ENCODE measurements around the gene DAB2IP.
"Not testable (repeated sequence)": the region's sequence is repeated elsewhere in the genome, so short reads cannot be mapped to it uniquely, and the experiment has no call there.

DAB2IP gene

GRCh38 chr9:121618504-121618903 is 32.9 kb upstream of the DAB2IP start:
- no peak for DNase-seq (ENCODE audit: low spot score)
- no peak overlapping the region for H3K27ac ChIP-seq
- CTCF ChIA-PET = interaction anchor here (0.6 to 0.7 kb wide), 2 partner anchors 193 to 323 kb away, joined by 5 read pairs; no protein-coding TSS in a partner anchor
- TF ChIP-seq CTCF (conservative IDR thresholded peaks at IDR 0.05; ENCODE audit: low read depth) = no peak
- POLR2A ChIA-PET (ENCODE audit: low non-redundant PET) = interaction anchor here (0.6 kb wide), 1 partner anchor 61 kb away, joined by 3 read pairs; no protein-coding TSS in a partner anchor

- CTCF ChIA-PET = interaction anchor here (0.6 to 0.8 kb wide), 3 partner anchors 17 to 322 kb away, joined by 3 to 5 read pairs (median 4); no protein-coding TSS in a partner anchor
- POLR2A ChIA-PET (ENCODE audit: low non-redundant PET) = interaction anchor here (0.6 kb wide), 1 partner anchor 62 kb away, joined by 3 read pairs; no protein-coding TSS in a partner anchor
- H3K27ac ChIP-seq; DNase-seq (ENCODE audit: low spot score): not testable (repeated sequence)
These were observed 32.5 kb upstream of the DAB2IP start for GRCh38 chr9:121618910-121619309.

- CTCF ChIA-PET = interaction anchor here (0.5 to 1.7 kb wide), 3 partner anchors 26 to 300 kb away, joined by 3 to 7 read pairs (median 3); no protein-coding TSS in a partner anchor
These were observed 31.7 kb upstream of the DAB2IP start for GRCh38 chr9:121619545-121620324.

GRCh38 chr9:121620325-121620673 is 31.1 kb upstream of the DAB2IP start:
- no peak for DNase-seq (ENCODE audit: low spot score)
- no peak for TF ChIP-seq CTCF (conservative IDR thresholded peaks at IDR 0.05; ENCODE audit: low read depth)
- H3K27ac ChIP-seq = no peak overlapping the region
- ChIA-PET POLR2A (ENCODE audit: low non-redundant PET) (no interaction called here), CTCF (interaction anchor here (0.5 to 1.7 kb wide), 2 partner anchors 70 to 300 kb away, joined by 3 to 7 read pairs; no protein-coding TSS in a partner anchor)

More at GRCh38 chr9:121619545-121620324, 31.7 kb upstream of the DAB2IP start:
- POLR2A ChIA-PET (ENCODE audit: low non-redundant PET) = no interaction called here
- DNase-seq (ENCODE audit: low spot score) = no peak
- no peak for TF ChIP-seq CTCF (conservative IDR thresholded peaks at IDR 0.05; ENCODE audit: low read depth)
- H3K27ac ChIP-seq = no peak overlapping the region

- H3K27ac ChIP-seq = no peak overlapping the region
- CTCF ChIA-PET = interaction anchor here (0.5 to 1.7 kb wide), 7 partner anchors 20 to 422 kb away, joined by 3 to 7 read pairs (median 4); no protein-coding TSS in a partner anchor
- TF ChIP-seq CTCF (conservative IDR thresholded peaks at IDR 0.05; ENCODE audit: low read depth) = no peak; the same call in 1 of the 2 replicates
- POLR2A ChIA-PET (ENCODE audit: low non-redundant PET) = no interaction called here
- peak; percentile 64 for DNase-seq (ENCODE audit: low spot score)
These were observed 30.5 kb upstream of the DAB2IP start for GRCh38 chr9:121620777-121621449.

- CTCF ChIA-PET = interaction anchor here (0.7 kb wide), 1 partner anchor 63 kb away, joined by 3 read pairs; no protein-coding TSS in a partner anchor
- TF ChIP-seq CTCF (conservative IDR thresholded peaks at IDR 0.05; ENCODE audit: low read depth) = no peak
- H3K27ac ChIP-seq = no peak overlapping the region
- no peak for DNase-seq (ENCODE audit: low spot score)
- POLR2A ChIA-PET (ENCODE audit: low non-redundant PET) = no interaction called here
These were observed 28.8 kb upstream of the DAB2IP start for GRCh38 chr9:121622387-121623203.

GRCh38 chr9:121623430-121623829 is 28.0 kb upstream of the DAB2IP start:
- POLR2A ChIA-PET (ENCODE audit: low non-redundant PET) = interaction anchor here (0.6 kb wide), 1 partner anchor 8 kb away, joined by 5 read pairs; no protein-coding TSS in a partner anchor
- CTCF ChIA-PET; DNase-seq (ENCODE audit: low spot score); H3K27ac ChIP-seq: not testable (repeated sequence)

Data from RWPE1 (cell line).